K562 (cell line): ENCODE data around the gene KIF25. TPM values are rescaled to one million over a fixed set of nuclear protein-coding genes. Genes with fewer than 3 reads are reported as not detected.
A peak's percentile ranks its signal among the peaks of the same experiment; 100 is the strongest.

Source experiments
- ATAC-seq: fragments of 200-7000 bp; cut with Tn5 transposase; 3 replicates; pipeline ENCODE4 v1.9.1; 2020; ENCODE audit warnings: moderate library complexity
- BruUV-seq: library from RNA; stranded (reverse); fragments of 400-500 nt; replicated peaks from 2 replicates; lab custom pipeline; 2021; lab: Mats Ljungman, UMichigan
- CTCF ChIA-PET: fragments of 300-600 bp; formaldehyde crosslinking; extraction: SDS; loops from one replicate; lab custom pipeline; 2021; ENCODE audit warnings: low intra/inter-chr PET ratio; lab: Yijun Ruan, JAX
- POLR2A ChIA-PET: fragments of 300-600, 350-650 bp; sonication (Branson Sonifier 250); formaldehyde crosslinking; extraction: SDS; loops from one replicate; lab custom pipeline; 2021; ENCODE audit warnings: antibody characterized with exemption, inconsistent platforms; lab: Yijun Ruan, JAX
- DNase-seq, 4 experiments: peaks; one replicate each; pipeline versions ENCODE4 v3.0.0 to v3.0.0-alpha.2; 2011 to 2018; ENCODE audit warnings: low spot score in 3 of 4, mixed read lengths in 3 of 4; ENCODE audit errors: extremely low read depth in 1 of 4
- FAIRE-seq: peaks from 2 replicates; lab custom pipeline; 2011; peaks lifted over from hg19 to GRCh38; lab: Jason Lieb, UNC
- H2AFZ ChIP-seq: 2 replicates; pipeline ENCODE4 v1.6.0; 2011; ENCODE audit warnings: low read depth, low read length, control low read depth, inconsistent platforms
- H3K27ac ChIP-seq: fragments of 200-600 bp; 3 replicates; pipeline ENCODE4 v1.8.0; 2011; ENCODE audit warnings: low read depth, mild to moderate bottlenecking, control low read depth, inconsistent platforms, low read length, moderate library complexity, mixed read lengths; ENCODE audit errors: extremely low read depth
- H3K27me3 ChIP-seq, 2 experiments: fragments of 300-600 bp in 1 of 2; 2 replicates in 1 of 2; 3 replicates in 1 of 2; pipeline versions ENCODE4 v1.6.0 to v1.8.0; 2011; ENCODE audit warnings: inconsistent platforms in 2 of 2, low read length in 2 of 2, mild to moderate bottlenecking in 1 of 2, mixed read lengths in 1 of 2, moderate library complexity in 1 of 2; ENCODE audit not compliant: control insufficient read depth in 2 of 2, insufficient read depth in 2 of 2
- H3K36me3 ChIP-seq: fragments of 300-600 bp; 3 replicates; pipeline ENCODE4 v1.8.0; 2011; ENCODE audit warnings: mild to moderate bottlenecking, low read length, inconsistent platforms; ENCODE audit not compliant: control insufficient read depth, insufficient read depth
- H3K4me1 ChIP-seq, 2 experiments: fragments of 200-600 bp in 1 of 2; replicated peaks in 1 of 2; 2 replicates in 1 of 2; 3 replicates in 1 of 2; pipeline versions ENCODE4 v1.5.1 to v1.8.0; 2011; ENCODE audit warnings: inconsistent platforms in 2 of 2, low read length in 2 of 2, mild to moderate bottlenecking in 1 of 2, mixed read lengths in 1 of 2, moderate library complexity in 1 of 2; ENCODE audit not compliant: control insufficient read depth in 2 of 2, insufficient read depth in 2 of 2
- H3K4me2 ChIP-seq: 2 replicates; pipeline ENCODE4 v1.6.1; 2011; ENCODE audit warnings: low read length, control low read depth, inconsistent platforms, mixed read lengths; ENCODE audit not compliant: insufficient read depth
- H3K4me3 ChIP-seq: fragments of 200-600 bp; sonication (generic), shearing (Covaris generic); 2 replicates; pipeline ENCODE4 v1.5.1; 2016; ENCODE audit warnings: control low read depth, inconsistent platforms
- H3K79me2 ChIP-seq: fragments of 200-600 bp; 3 replicates; pipeline ENCODE4 v1.8.0; 2011; ENCODE audit warnings: low read length, inconsistent platforms; ENCODE audit not compliant: control insufficient read depth, insufficient read depth
- H3K9ac ChIP-seq, 2 experiments: 2 replicates each; pipeline versions ENCODE4 v1.6.0 to v1.6.1; 2011; ENCODE audit warnings: low read depth in 2 of 2, low read length in 2 of 2, control low read depth in 1 of 2, inconsistent platforms in 1 of 2, mild to moderate bottlenecking in 1 of 2, mixed read lengths in 1 of 2; ENCODE audit not compliant: insufficient read depth in 1 of 2
- H3K9me1 ChIP-seq: one replicate; pipeline ENCODE4 v1.6.0; 2011; ENCODE audit warnings: inconsistent platforms, mild to moderate bottlenecking, low read length, moderate library complexity; ENCODE audit not compliant: control insufficient read depth, insufficient read depth
- H3K9me3 ChIP-seq: replicated peaks from 2 replicates; pipeline ENCODE4 v1.5.1; 2011; ENCODE audit warnings: low read depth, low read length, inconsistent platforms; ENCODE audit not compliant: control insufficient read depth, insufficient read depth
- H4K20me1 ChIP-seq: replicated peaks from 2 replicates; pipeline ENCODE4 v1.6.1; 2011; ENCODE audit warnings: low read length, inconsistent platforms, mixed read lengths; ENCODE audit not compliant: control insufficient read depth, insufficient read depth
- BRCA1 ChIP-seq, 2 experiments: fragments of 450-650 bp in 1 of 2; sonication (generic) in 1 of 2; formaldehyde crosslinking in 1 of 2; IDR thresholded peaks; 2 replicates each; pipeline versions ENCODE4 v1.5.0 to v1.6.1; 2017 to 2020; ENCODE audit warnings: mild to moderate bottlenecking in 1 of 2, missing genetic modification reagents in 1 of 2
- CREB5 ChIP-seq: fragments of 250-450 bp; sonication (Bioruptor Pico); IDR thresholded peaks from 2 replicates; pipeline ENCODE4 v1.5.0; 2020; ENCODE audit warnings: mild to moderate bottlenecking
- ESRRB ChIP-seq: fragments of 250-450 bp; sonication (Bioruptor Pico); IDR thresholded peaks from 2 replicates; pipeline ENCODE4 v1.5.0; 2020; ENCODE audit warnings: mild to moderate bottlenecking, moderate library complexity, borderline replicate concordance
- HDAC8 ChIP-seq: fragments of 450-650 bp; IDR thresholded peaks from 2 replicates; pipeline ENCODE4 v1.6.1; 2016; ENCODE audit warnings: mild to moderate bottlenecking, missing genetic modification characterization, moderate library complexity, missing compliant biosample characterization
- HMG20B ChIP-seq: fragments of 250-450 bp; sonication (Bioruptor Pico); IDR thresholded peaks from 2 replicates; pipeline ENCODE4 v1.5.0; 2021; ENCODE audit warnings: mild to moderate bottlenecking
- KLF13 ChIP-seq: fragments of 450-650 bp; IDR thresholded peaks from 2 replicates; pipeline ENCODE4 v1.6.1; 2016; ENCODE audit warnings: missing genetic modification characterization, low read depth, mild to moderate bottlenecking, missing compliant biosample characterization, moderate library complexity, borderline replicate concordance
- RREB1 ChIP-seq: fragments of 250-450 bp; sonication (Bioruptor Pico); IDR thresholded peaks from 2 replicates; pipeline ENCODE4 v1.4.0; 2020
- WHSC1 ChIP-seq: IDR thresholded peaks from one replicate; pipeline ENCODE4 v1.6.1; 2012; ENCODE audit warnings: low read length, control low read depth, inconsistent platforms
- ZNF41 ChIP-seq: fragments of 250-450 bp; sonication (Bioruptor Pico); conservative IDR thresholded peaks from 2 replicates; pipeline ENCODE4 v1.4.0; 2020; ENCODE audit warnings: mild to moderate bottlenecking
- WGBS: fragments of 100-300 bp; shearing (Covaris generic); methylation state at CpG from one replicate; pipeline ENCODE4 v1.1.6; 2016; ENCODE audit warnings: low coverage, mixed read lengths; ENCODE audit not compliant: insufficient coverage; ENCODE audit errors: missing lambda C conversion rate; 5-methylcytosine and 5-hydroxymethylcytosine counted together
- in situ Hi-C: fragments of 300-500 bp; cut with MboI; formaldehyde crosslinking; loops from 4 replicates; pipeline ENCODE4 v1.15.0; 2018; ENCODE audit warnings: inconsistent platforms, mixed read lengths
- intact Hi-C: fragments of 100-400 bp; cut with micrococcal nuclease; formaldehyde crosslinking; loops from 2 replicates; pipeline ENCODE4 v1.14.2; 2022
- polyA plus RNA-seq, 8 experiments: library from polyadenylated mRNA; depleted of rRNA in 4 of 8; stranded (reverse) in 5 of 8; unstranded in 3 of 8; fragments of >200 nt; fragmentation: Nextera tagmentation in 2 of 8; fragmentation: Illumina TruSeq in 1 of 8; extraction: Ambion mirVana in 2 of 8; extraction: Trizol in 1 of 8; gene quantifications; 2 replicates each; pipeline versions ENCODE4 v1.2.1 to v1.2.3, GENCODE V29; 2011 to 2014; ENCODE audit warnings: inconsistent platforms in 1 of 8, missing spikeins in 1 of 8
- total RNA-seq, 7 experiments: library from RNA; depleted of rRNA in 6 of 7; stranded (reverse); fragments of >200 nt in 6 of 7; fragmentation: Illumina TruSeq in 2 of 7; extraction: Trizol in 2 of 7; gene quantifications; 2 replicates each; pipeline versions ENCODE4 v1.2.1 to v1.2.3, GENCODE V29; 2011 to 2021; ENCODE audit warnings: low replicate concordance in 1 of 7

KIF25 gene
- total and polyA plus RNA-seq, 9 of the 15 experiments (the other 6 are each of a cell fraction or from before 2014, with no cell fraction given) = 0.04 to 0.49 (median 0.23) TPM; not detected in 5

GRCh38 chr6:167962711-167963110, 34.8 kb upstream of the KIF25 start:
- Histone ChIP-seq H2AFZ (no peak overlapping the region), H3K79me2 (no peaks in the 10 kb centered on the region), H3K9me1 (peaks cover 3% of the 10 kb centered on the region), H3K4me2 (no peak overlapping the region), H4K20me1 (no peaks in the 10 kb centered on the region; the same call in 1 of the 2 replicates), H3K27me3 (no peaks in the 10 kb centered on the region), H3K4me1 (peaks cover 0 to 7% of the 10 kb centered on the region in 2 experiments; a peak in 1 of 5 replicates), H3K27ac (no peak overlapping the region), H3K36me3 (peaks cover 66% of the 10 kb centered on the region; the same call in 2 of the 3 replicates), H3K9ac (no peak overlapping the region), H3K9me3 (no peaks in the 10 kb centered on the region), H3K4me3 (no peak overlapping the region)
- POLR2A ChIA-PET = interaction anchor here (1.3 kb wide), 1 partner anchor 9 kb away, joined by 3 read pairs; no protein-coding TSS in a partner anchor
- BruUV-seq = no TSS peak
- CTCF ChIA-PET = no interaction called here
- 81% methylated on average over 5 of the region's 5 CpGs for WGBS
- in situ Hi-C loops = no loop called here
- ATAC-seq (no peak), FAIRE-seq (peak; percentile 35), DNase-seq (no peak)
- intact Hi-C loops = no loop called here
- no peak for TF ChIP-seq BRCA1 (IDR thresholded peaks at IDR 0.05)
- TF ChIP-seq BRCA1 (CRISPR knock-in tag; IDR thresholded peaks at IDR 0.05) = no peak
- no peak for TF ChIP-seq ESRRB (CRISPR knock-in tag)
- TF ChIP-seq RREB1 = no peak
- TF ChIP-seq WHSC1 = no peak
- no peak for TF ChIP-seq HDAC8
- no peak for TF ChIP-seq KLF13 (tag)
- no peak for TF ChIP-seq CREB5 (CRISPR knock-in tag)
- TF ChIP-seq ZNF41 = no peak
- no peak for TF ChIP-seq HMG20B
